Eye (tissue), 1 donor: ENCODE results near the gene RYR1.
"Not testable (repeated sequence)": the region's sequence is repeated elsewhere in the genome, so short reads cannot be mapped to it uniquely, and the experiment has no call there.

ENCODE experiments used
- DNase-seq: peaks from one replicate; pipeline ENCODE4 v3.0.0-alpha.2; 2015

The RYR1 gene

GRCh38 chr19:38517980-38518379 lies 84.5 kb downstream of the RYR1 start:
- not testable (repeated sequence) for DNase-seq

DNA sequence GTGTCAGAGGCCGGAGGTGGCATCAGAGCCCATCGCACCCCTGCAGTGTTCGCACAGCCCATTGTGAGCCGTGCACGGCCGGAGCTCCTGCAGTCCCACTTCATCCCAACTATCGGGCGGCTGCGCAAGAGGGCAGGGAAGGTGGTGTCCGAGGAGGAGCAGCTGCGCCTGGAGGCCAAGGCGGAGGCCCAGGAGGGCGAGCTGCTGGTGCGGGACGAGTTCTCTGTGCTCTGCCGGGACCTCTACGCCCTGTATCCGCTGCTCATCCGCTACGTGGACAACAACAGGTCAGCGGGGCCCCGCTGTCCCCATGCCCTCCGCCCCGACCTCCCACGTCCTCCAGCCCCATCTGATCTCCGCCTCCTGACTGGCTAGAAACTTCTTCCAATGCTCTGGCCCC lies 85.7 kb downstream of the RYR1 start:
- no peak for DNase-seq

DNA sequence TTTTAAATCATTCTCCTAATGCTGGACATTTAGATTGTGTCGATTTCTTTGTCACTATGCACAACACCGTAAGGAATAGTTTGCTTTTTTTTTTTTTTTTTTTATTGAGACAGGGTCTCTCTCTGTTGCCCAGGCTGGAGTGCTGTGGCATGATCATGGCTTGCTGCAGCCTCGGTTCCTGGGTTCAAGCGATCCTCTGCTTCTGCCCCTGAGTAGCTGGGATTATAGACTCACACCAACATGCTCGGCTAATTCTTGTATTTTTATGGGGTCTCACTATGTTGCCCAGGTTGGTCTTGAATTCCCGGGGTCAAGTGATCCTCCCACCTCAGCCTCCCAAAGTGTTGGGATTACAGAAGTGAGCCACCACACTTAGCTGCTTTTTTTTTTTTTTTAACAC lies 86.5 kb downstream of the RYR1 start:
- DNase-seq, result no peak

- no peak for DNase-seq
Measured at GRCh38 chr19:38522915-38523314, 89.4 kb downstream of the RYR1 start.

DNA sequence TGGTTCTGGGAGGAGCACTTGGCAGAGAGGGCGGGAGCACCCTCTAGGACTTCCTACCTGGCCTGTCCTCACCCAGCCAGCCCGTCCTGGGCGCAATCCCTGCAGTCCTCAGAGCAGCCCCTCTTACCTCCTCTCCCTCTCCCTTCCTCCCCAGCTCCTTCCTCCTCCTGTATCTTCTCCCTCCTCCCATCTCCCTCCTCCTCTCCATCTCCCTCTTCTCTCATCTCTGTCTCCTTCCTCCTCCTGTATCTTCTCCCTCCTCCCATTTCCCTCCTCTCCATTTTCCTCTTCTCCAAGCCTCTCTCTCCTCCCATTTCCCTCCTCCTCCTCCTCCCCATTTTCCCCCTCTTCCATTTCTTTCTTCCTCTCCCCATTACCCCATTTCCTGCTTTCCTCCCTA lies 89.8 kb downstream of the RYR1 start:
- DNase-seq, result no peak

DNA sequence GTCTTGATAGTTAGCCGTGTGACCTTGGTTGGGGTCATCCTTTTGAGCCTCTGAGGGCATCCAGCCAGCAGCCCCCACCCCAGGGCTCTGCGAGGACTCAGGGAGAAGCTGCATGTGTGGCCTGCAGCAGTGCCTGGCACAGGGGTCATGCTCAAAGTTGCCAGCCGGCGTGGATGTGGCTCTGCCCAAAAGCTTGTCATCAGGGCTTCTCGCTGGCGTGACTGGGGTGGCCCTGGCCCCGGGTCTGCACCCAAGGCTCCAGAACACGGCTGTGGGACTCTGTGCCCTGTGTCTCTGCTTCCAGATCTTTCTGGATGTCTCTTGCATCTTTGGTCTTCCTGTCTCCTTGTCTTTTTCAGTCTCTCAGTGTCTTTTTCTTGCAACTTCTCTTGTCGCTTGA lies 90.9 kb downstream of the RYR1 start:
- no peak for DNase-seq

DNA sequence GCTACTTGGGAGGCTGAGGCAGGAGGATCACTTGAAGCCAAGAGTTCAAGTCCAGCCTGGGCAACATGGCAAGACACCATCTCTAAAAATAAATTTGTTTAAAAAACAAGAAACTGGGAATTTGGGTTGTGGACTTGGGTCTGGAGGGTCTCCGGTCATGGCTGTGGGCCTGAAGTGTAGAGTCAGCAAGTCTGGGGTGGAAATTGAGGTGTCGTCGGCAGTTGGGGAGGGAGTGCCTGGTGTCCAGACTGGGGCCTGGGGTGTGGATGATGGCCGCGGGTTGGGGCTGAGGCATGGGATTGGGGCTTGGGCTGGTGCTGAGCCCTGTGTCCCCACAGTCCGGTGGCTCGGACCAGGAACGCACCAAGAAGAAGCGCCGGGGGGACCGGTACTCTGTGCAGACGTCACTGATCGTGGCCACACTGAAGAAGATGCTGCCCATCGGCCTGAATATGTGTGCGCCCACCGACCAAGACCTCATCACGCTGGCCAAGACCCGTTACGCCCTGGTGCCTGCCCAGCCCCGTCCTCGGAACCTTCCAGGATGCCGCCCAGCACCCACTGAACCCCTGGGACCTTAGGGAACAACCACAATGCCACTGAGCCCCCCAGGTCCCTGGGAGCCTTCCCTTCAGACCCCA lies 91.6 kb downstream of the RYR1 start:
- DNase-seq, result no peak

GRCh38 chr19:38526430-38526829 lies 92.9 kb downstream of the RYR1 start:
- DNase-seq, result no peak

GRCh38 chr19:38527466-38528136 lies 94.1 kb downstream of the RYR1 start:
- DNase-seq, result no peak

DNA sequence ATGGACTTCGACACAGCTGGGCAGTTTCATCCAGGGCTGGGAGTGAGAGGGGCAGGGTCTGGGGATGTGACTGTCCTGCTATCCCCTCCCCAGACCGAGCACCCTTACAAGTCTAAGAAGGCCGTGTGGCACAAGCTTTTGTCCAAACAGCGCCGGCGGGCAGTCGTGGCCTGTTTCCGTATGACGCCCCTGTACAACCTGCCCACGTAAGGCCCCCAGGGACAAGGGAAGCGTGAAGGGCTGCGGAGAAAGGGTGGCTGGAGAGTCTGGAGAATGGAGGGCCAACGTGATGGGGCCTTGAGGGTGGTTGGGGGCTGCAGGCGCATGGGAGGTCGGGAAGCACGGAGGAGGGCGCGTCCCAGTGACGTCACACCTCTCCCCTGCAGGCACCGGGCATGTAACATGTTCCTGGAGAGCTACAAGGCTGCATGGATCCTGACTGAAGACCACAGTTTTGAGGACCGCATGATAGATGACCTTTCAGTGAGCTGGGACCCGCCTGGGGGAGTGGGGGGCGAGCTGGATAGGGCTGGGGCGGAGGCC lies 94.8 kb downstream of the RYR1 start:
- DNase-seq, result no peak

DNA sequence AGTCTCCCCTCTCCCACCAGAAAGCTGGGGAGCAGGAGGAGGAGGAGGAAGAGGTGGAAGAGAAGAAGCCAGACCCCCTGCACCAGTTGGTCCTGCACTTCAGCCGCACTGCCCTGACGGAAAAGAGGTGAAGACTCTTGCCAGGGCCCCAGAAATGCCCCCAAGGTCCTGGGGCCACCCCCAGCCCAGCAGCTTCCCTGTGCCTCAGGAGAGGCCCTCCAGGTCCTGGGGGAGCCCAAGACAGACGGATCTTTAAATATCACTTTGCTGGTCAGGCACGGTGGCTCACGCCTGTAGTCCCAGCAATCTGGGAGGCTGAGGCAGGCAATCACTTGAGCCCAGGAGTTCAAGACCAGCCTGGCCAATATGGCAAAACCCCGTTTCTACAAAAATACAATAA lies 95.4 kb downstream of the RYR1 start:
- no peak for DNase-seq

DNA sequence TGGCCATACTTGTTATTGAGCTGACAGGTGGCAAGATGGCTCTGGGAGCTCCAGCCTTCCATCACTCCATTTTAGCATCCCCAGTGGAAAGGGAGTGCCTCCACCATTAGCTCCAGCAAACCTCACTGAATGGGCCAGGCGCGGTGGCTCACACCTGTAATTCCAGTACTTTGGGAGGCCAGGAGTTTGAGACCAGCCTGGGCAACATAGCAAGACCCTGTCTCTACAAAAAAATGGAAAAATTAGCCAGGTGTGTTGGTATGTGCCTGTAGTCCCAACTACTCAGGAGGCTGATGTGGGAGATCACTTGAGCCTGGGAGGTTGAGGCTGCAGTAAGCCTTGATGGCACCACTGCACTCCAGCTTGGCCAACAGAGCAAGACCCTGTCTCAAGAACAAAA lies 98.0 kb downstream of the RYR1 start:
- no peak for DNase-seq

- no peak for DNase-seq
Measured at GRCh38 chr19:38532939-38533338, 99.4 kb downstream of the RYR1 start.

DNA sequence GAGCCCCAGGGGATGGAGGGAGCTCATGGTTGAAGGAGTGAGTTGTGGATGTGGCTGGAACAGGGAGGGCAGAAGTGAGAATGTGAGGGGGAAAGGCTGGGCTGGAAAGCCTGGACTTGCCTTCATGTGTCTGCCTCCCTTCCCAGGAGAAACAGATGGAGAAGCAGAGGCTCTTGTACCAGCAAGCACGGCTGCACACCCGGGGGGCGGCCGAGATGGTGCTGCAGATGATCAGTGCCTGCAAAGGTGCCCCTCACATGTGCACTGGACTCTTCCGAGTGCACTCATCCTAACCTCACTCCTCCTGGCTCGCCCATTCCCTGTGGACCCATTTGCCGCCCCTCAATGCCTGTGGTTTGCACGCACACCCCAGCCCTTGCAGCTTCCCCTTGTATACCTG lies 101.1 kb downstream of the RYR1 start:
- DNase-seq, result no peak

DNA sequence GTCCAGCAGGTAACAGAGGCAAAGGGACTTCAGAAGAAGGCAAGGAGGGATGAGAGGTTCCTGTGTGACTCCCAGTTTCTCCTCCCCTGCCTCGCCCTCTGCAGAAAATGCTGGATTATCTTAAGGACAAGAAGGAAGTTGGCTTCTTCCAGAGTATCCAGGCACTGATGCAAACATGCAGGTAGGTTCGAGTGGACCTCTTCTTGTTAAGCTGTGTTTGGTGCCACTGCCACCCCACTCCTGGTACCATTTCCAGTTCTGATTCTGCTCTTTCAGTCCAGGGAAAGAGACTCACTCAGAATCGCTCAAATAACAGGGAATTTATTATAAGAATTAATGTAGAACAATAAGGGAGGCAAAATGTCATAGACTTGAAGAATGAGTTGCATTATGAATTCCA lies 101.7 kb downstream of the RYR1 start:
- DNase-seq, result no peak

GRCh38 chr19:38537071-38537936 lies 103.8 kb downstream of the RYR1 start:
- DNase-seq, result no peak

GRCh38 chr19:38538386-38538785 lies 104.9 kb downstream of the RYR1 start:
- DNase-seq, result no peak

GRCh38 chr19:38538793-38539528 lies 105.5 kb downstream of the RYR1 start:
- peak; percentile 71 for DNase-seq

DNA sequence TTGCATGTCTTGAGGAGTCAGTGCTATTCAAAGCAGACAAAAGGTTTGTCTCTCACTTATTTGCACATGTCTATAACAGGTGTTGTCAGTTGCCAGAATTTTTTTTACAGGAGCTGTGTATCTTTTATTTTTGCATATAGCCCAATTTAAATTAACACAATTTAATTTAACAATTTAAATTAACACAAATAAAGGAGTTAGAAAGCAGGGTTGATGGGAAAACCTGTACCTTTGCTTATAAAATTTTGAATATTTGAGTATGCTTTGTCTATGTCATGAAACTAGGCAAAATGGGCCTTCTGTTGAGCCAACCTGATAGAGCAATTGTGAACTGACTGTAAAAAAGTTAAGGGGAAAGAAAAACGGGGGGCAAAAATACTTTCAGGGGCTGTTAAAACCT lies 106.3 kb downstream of the RYR1 start:
- no peak for DNase-seq

- DNase-seq, result no peak
Measured at GRCh38 chr19:38542040-38542439, 108.5 kb downstream of the RYR1 start.

GRCh38 chr19:38543286-38543806 lies 109.9 kb downstream of the RYR1 start:
- DNase-seq, result no peak

DNA sequence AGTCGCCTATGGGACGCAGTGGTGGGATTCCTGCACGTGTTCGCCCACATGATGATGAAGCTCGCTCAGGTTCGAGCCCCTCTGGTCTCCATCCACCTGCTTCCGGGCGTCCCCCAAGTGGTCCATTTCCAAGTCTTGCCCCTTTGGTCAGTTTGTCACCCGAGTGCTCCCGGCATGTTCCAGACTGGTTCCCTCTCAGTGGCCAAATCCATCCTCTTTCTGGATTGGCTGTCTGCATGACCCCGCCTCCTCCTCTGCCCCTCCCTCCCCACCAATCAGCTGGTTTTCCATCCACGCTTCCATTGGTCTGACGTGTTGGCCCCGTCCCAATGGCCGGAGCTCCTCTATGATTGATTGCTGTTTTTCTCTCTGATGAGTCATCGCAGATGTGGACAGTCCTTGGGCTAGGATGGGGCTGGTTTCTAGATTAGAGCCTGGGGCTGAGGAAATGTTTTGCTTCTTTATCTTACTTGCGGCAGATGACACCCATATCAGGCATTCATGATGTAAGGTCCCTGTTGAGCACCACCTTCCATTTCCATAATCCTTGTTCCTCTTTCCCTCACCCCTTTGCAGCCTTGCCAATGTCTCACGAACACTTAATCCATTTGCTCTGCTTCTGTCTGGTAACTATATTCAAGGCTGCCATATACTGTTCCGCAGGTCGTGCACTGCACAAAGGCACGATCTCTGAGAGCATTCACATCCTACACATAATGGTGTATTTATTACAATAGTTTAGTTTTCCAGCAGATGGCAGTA lies 110.5 kb downstream of the RYR1 start:
- DNase-seq, result peak; percentile 75
